Uterus (tissue), 2 donors: Measurements from ENCODE around the gene LORICRIN.

Experiments
- CTCF ChIP-seq, 4 experiments: fragments of 200-600 bp in 2 of 4; fragments of 450-650 bp in 2 of 4; sonication (generic) in 2 of 4; IDR thresholded peaks; one replicate each; pipeline ENCODE4 v1.5.1; 2016 to 2019; ENCODE audit warnings: antibody characterized with exemption in 4 of 4, mild to moderate bottlenecking in 2 of 4, moderate library complexity in 1 of 4
- POLR2A ChIP-seq, 2 donors: fragments of 450-650 bp; IDR thresholded peaks; one replicate each; pipeline ENCODE4 v1.6.1; 2016; ENCODE audit warnings: antibody characterized with exemption in 2 of 2, mild to moderate bottlenecking in 1 of 2, moderate library complexity in 1 of 2

- no peak for TF ChIP-seq POLR2A (IDR thresholded peaks at IDR 0.05)
- TF ChIP-seq CTCF (IDR thresholded peaks at IDR 0.05), result no peak
Measured at GRCh38 chr1:153246018-153246417, 13.5 kb upstream of the LORICRIN start.
